ENCODE data around the gene SLCO2A1. TPM values are rescaled to one million over a fixed set of nuclear protein-coding genes. Genes with fewer than 3 reads are reported as not detected.

Gene SLCO2A1
- total and polyA plus RNA-seq, 2 donors (not counting 1 experiment from before 2014, with no cell fraction given) = under 0.01 to 0.12 TPM

- Histone ChIP-seq H3K9ac (ENCODE audit: insufficient read depth, low read length) (no peak overlapping the region), H3K36me3 (ENCODE audit: control insufficient read depth, insufficient read depth, low read length) (no peaks in the 10 kb centered on the region), H3K9me3 (ENCODE audit: control insufficient read depth, insufficient read depth, low read depth, low read length) (no peaks in the 10 kb centered on the region), H2AFZ (ENCODE audit: low read length) (no peak overlapping the region), H4K20me1 (ENCODE audit: control insufficient read depth, extremely low read depth, insufficient read depth, low read length) (no peaks in the 10 kb centered on the region), H3K4me1 (ENCODE audit: control insufficient read depth, extremely low read depth, insufficient read depth, low read length) (no peaks in the 10 kb centered on the region), H3K79me2 (ENCODE audit: control insufficient read depth, insufficient read depth, low read length) (no peaks in the 10 kb centered on the region), H3K4me2 (ENCODE audit: extremely low read depth, insufficient read depth, low read length) (no peak overlapping the region), H3K4me3 (replicated peaks in 1 of 4; ENCODE audit: control extremely low read depth in 1 of 4, insufficient read depth in 1 of 4, low read depth in 3 of 4, low read length in 4 of 4) (no peak overlapping the region), H3K27me3 (ENCODE audit: control insufficient read depth, insufficient read depth, low read length) (no peaks in the 10 kb centered on the region), H3K27ac (ENCODE audit: insufficient read depth, low read length) (no peak overlapping the region)
- TF ChIP-seq EZH2 (IDR thresholded peaks at IDR 0.05; ENCODE audit: low read length, missing control alignments) = no peak
- TF ChIP-seq CTCF (conservative IDR thresholded peaks at IDR 0.05 in 1 of 2, IDR thresholded peaks at IDR 0.05 in 1 of 2; ENCODE audit: low read depth in 1 of 2, low read length in 2 of 2) = no peak
- no peak for DNase-seq (ENCODE audit: low read depth in 2 of 2)
Measured at GRCh38 chr3:134018406-134018805, 11.3 kb downstream of the SLCO2A1 start.

GRCh38 chr3:134017490-134017889, 12.2 kb downstream of the SLCO2A1 start:
- H2AFZ ChIP-seq (ENCODE audit: low read length) = no peak overlapping the region

GRCh38 chr3:134014270-134014669, 15.5 kb downstream of the SLCO2A1 start:
- no peak for DNase-seq (ENCODE audit: low read depth in 2 of 2)
- H4K20me1 ChIP-seq (ENCODE audit: control insufficient read depth, extremely low read depth, insufficient read depth, low read length) = no peaks in the 10 kb centered on the region
- no peaks in the 10 kb centered on the region for H3K9me3 ChIP-seq (ENCODE audit: control insufficient read depth, insufficient read depth, low read depth, low read length)
- no peak overlapping the region for H2AFZ ChIP-seq (ENCODE audit: low read length)
- no peak overlapping the region for H3K27ac ChIP-seq (ENCODE audit: insufficient read depth, low read length)
- no peak overlapping the region for H3K4me3 ChIP-seq (replicated peaks in 1 of 4; ENCODE audit: control extremely low read depth in 1 of 4, insufficient read depth in 1 of 4, low read depth in 3 of 4, low read length in 4 of 4)
- no peaks in the 10 kb centered on the region for H3K36me3 ChIP-seq (ENCODE audit: control insufficient read depth, insufficient read depth, low read length)
- H3K27me3 ChIP-seq (ENCODE audit: control insufficient read depth, insufficient read depth, low read length) = no peaks in the 10 kb centered on the region
- H3K4me2 ChIP-seq (ENCODE audit: extremely low read depth, insufficient read depth, low read length) = no peak overlapping the region
- H3K9ac ChIP-seq (ENCODE audit: insufficient read depth, low read length) = no peak overlapping the region
- no peaks in the 10 kb centered on the region for H3K79me2 ChIP-seq (ENCODE audit: control insufficient read depth, insufficient read depth, low read length)
- TF ChIP-seq EZH2 (IDR thresholded peaks at IDR 0.05; ENCODE audit: low read length, missing control alignments) (no peak), CTCF (conservative IDR thresholded peaks at IDR 0.05 in 1 of 2, IDR thresholded peaks at IDR 0.05 in 1 of 2; ENCODE audit: low read depth in 1 of 2, low read length in 2 of 2) (no peak)
- no peaks in the 10 kb centered on the region for H3K4me1 ChIP-seq (ENCODE audit: control insufficient read depth, extremely low read depth, insufficient read depth, low read length)

More at GRCh38 chr3:134017490-134017889, 12.2 kb downstream of the SLCO2A1 start:
- Histone ChIP-seq H3K9me3 (ENCODE audit: control insufficient read depth, insufficient read depth, low read depth, low read length) (no peaks in the 10 kb centered on the region), H3K27me3 (ENCODE audit: control insufficient read depth, insufficient read depth, low read length) (no peaks in the 10 kb centered on the region), H3K27ac (ENCODE audit: insufficient read depth, low read length) (no peak overlapping the region), H4K20me1 (ENCODE audit: control insufficient read depth, extremely low read depth, insufficient read depth, low read length) (no peaks in the 10 kb centered on the region), H3K4me2 (ENCODE audit: extremely low read depth, insufficient read depth, low read length) (no peak overlapping the region), H3K4me1 (ENCODE audit: control insufficient read depth, extremely low read depth, insufficient read depth, low read length) (no peaks in the 10 kb centered on the region), H3K9ac (ENCODE audit: insufficient read depth, low read length) (no peak overlapping the region), H3K4me3 (replicated peaks in 1 of 4; ENCODE audit: control extremely low read depth in 1 of 4, insufficient read depth in 1 of 4, low read depth in 3 of 4, low read length in 4 of 4) (no peak overlapping the region), H3K36me3 (ENCODE audit: control insufficient read depth, insufficient read depth, low read length) (no peaks in the 10 kb centered on the region), H3K79me2 (ENCODE audit: control insufficient read depth, insufficient read depth, low read length) (no peaks in the 10 kb centered on the region)
- TF ChIP-seq EZH2 (IDR thresholded peaks at IDR 0.05; ENCODE audit: low read length, missing control alignments) = no peak
- no peak for TF ChIP-seq CTCF (conservative IDR thresholded peaks at IDR 0.05 in 1 of 2, IDR thresholded peaks at IDR 0.05 in 1 of 2; ENCODE audit: low read depth in 1 of 2, low read length in 2 of 2)
- no peak for DNase-seq (ENCODE audit: low read depth in 2 of 2)

Data from fibroblast of lung (primary cell).